Stimulated activated CD8-positive, alpha-beta memory T cell treated with anti-CD3 and anti-CD28 coated beads, Interleukin-7, amount 100 ng/mL, for 24 hours (primary cell): Measurements from ENCODE around the gene RFPL3.
"Not testable (repeated sequence)": the region's sequence is repeated elsewhere in the genome, so short reads cannot be mapped to it uniquely, and the experiment has no call there.

Source experiments
- DNase-seq: peaks from one replicate; pipeline ENCODE4 v3.0.0-alpha.2; 2020; ENCODE audit warnings: low read depth

The RFPL3 gene

GRCh38 chr22:32357567-32357966 is at the start of gene RFPL3:
TSS of gene RFPL3 (plus strand) at chr22:32357867. CDS start at chr22:32358072, 205 bp downstream.
- DNase-seq: not testable (repeated sequence)

GRCh38 chr22:32308191-32308590 is 49.5 kb upstream of the RFPL3 start:
- DNase-seq: no peak

GRCh38 chr22:32308934-32309333 is 48.7 kb upstream of the RFPL3 start:
- no peak for DNase-seq

GRCh38 chr22:32309585-32310251 is 47.9 kb upstream of the RFPL3 start:
- no peak for DNase-seq

- DNase-seq: no peak
These were observed 46.9 kb upstream of the RFPL3 start for GRCh38 chr22:32310777-32311176.

GRCh38 chr22:32311551-32312071 is 46.1 kb upstream of the RFPL3 start:
- DNase-seq: no peak

- DNase-seq: no peak
These were observed 44.9 kb upstream of the RFPL3 start for GRCh38 chr22:32312748-32313147.

GRCh38 chr22:32313532-32313931 is 44.1 kb upstream of the RFPL3 start:
- DNase-seq: no peak

GRCh38 chr22:32317524-32317923 is 40.1 kb upstream of the RFPL3 start:
- no peak for DNase-seq

GRCh38 chr22:32318361-32318760 is 39.3 kb upstream of the RFPL3 start:
- DNase-seq: no peak

GRCh38 chr22:32319861-32320406 is 37.7 kb upstream of the RFPL3 start:
- DNase-seq: no peak

- no peak for DNase-seq
These were observed 34.7 kb upstream of the RFPL3 start for GRCh38 chr22:32322986-32323385.

GRCh38 chr22:32323513-32324164 is 34.0 kb upstream of the RFPL3 start:
- DNase-seq: no peak

GRCh38 chr22:32324505-32325415 is 32.9 kb upstream of the RFPL3 start:
- no peak for DNase-seq

GRCh38 chr22:32325416-32325801 is 32.3 kb upstream of the RFPL3 start:
- no peak for DNase-seq

- DNase-seq: no peak
These were observed 31.8 kb upstream of the RFPL3 start for GRCh38 chr22:32325811-32326237.

- DNase-seq: no peak
These were observed 31.0 kb upstream of the RFPL3 start for GRCh38 chr22:32326647-32327046.

GRCh38 chr22:32327066-32327465 is 30.6 kb upstream of the RFPL3 start:
- no peak for DNase-seq

- no peak for DNase-seq
These were observed 30.0 kb upstream of the RFPL3 start for GRCh38 chr22:32327596-32328171.

GRCh38 chr22:32328306-32329201 is 29.1 kb upstream of the RFPL3 start:
- DNase-seq: no peak

GRCh38 chr22:32329202-32329645 is 28.4 kb upstream of the RFPL3 start:
- DNase-seq: no peak
